Liver (tissue), 9 donors: Measurements from ENCODE around the gene ADAM30. TPM values are rescaled to one million over a fixed set of nuclear protein-coding genes. Genes with fewer than 3 reads are reported as not detected.
"Not testable (repeated sequence)": the region's sequence is repeated elsewhere in the genome, so short reads cannot be mapped to it uniquely, and the experiment has no call there.

Source experiments
- DNase-seq: peaks from one replicate; pipeline ENCODE4 v3.0.0-alpha.2; 2017; ENCODE audit warnings: low spot score
- H3K27ac ChIP-seq, 2 donors: one replicate each; pipeline ENCODE4 v1.7.0; 2013; ENCODE audit warnings: inconsistent platforms in 2 of 2, low read length in 2 of 2, control low read depth in 1 of 2, low read depth in 1 of 2, mild to moderate bottlenecking in 1 of 2
- H3K27me3 ChIP-seq, 4 donors: one replicate each; pipeline versions ENCODE4 v1.6.1 to v1.7.0; 2013; ENCODE audit warnings: low read length in 3 of 4, inconsistent platforms in 1 of 4, mild to moderate bottlenecking in 1 of 4, moderate library complexity in 1 of 4; ENCODE audit not compliant: control insufficient read depth in 4 of 4, insufficient read depth in 4 of 4
- H3K36me3 ChIP-seq, 4 donors: one replicate each; pipeline versions ENCODE4 v1.6.1 to v1.7.0; 2013; ENCODE audit warnings: low read length in 3 of 4, mild to moderate bottlenecking in 3 of 4, low read depth in 1 of 4, moderate library complexity in 1 of 4; ENCODE audit not compliant: control insufficient read depth in 4 of 4, insufficient read depth in 3 of 4
- H3K4me1 ChIP-seq, 4 donors: one replicate each; pipeline versions ENCODE4 v1.6.1 to v1.7.0; 2013; ENCODE audit warnings: low read length in 3 of 4, mild to moderate bottlenecking in 3 of 4, moderate library complexity in 1 of 4; ENCODE audit not compliant: control insufficient read depth in 4 of 4, insufficient read depth in 4 of 4
- H3K4me3 ChIP-seq, 3 donors: one replicate each; pipeline versions ENCODE4 v1.6.1 to v1.7.0; 2013; ENCODE audit warnings: low read length in 3 of 3, control low read depth in 1 of 3, low read depth in 1 of 3, mild to moderate bottlenecking in 1 of 3
- H3K9ac ChIP-seq, 2 donors: one replicate each; pipeline ENCODE4 v1.7.0; 2013; ENCODE audit warnings: low read length in 2 of 2, mild to moderate bottlenecking in 2 of 2, moderate library complexity in 2 of 2, control low read depth in 1 of 2, low read depth in 1 of 2
- H3K9me3 ChIP-seq, 4 donors: one replicate each; pipeline versions ENCODE4 v1.6.1 to v1.7.0; 2013; ENCODE audit warnings: low read length in 3 of 4; ENCODE audit not compliant: control insufficient read depth in 4 of 4
- EGR1 ChIP-seq, 2 donors: IDR thresholded peaks; 2 replicates each; pipeline ENCODE4 v1.6.1; 2016 to 2018; ENCODE audit warnings: antibody characterized with exemption in 2 of 2, low read depth in 2 of 2
- FOXA1 ChIP-seq: IDR thresholded peaks from 2 replicates; pipeline ENCODE4 v1.6.1; 2016; ENCODE audit warnings: antibody characterized with exemption
- FOXA2 ChIP-seq: IDR thresholded peaks from 2 replicates; pipeline ENCODE4 v1.6.1; 2016; ENCODE audit warnings: antibody characterized with exemption
- GABPA ChIP-seq, 2 donors: IDR thresholded peaks in 1 of 2; conservative IDR thresholded peaks in 1 of 2; 2 replicates each; pipeline ENCODE4 v1.6.1; 2016; ENCODE audit warnings: antibody characterized with exemption in 2 of 2, mild to moderate bottlenecking in 1 of 2, moderate library complexity in 1 of 2
- HNF4A ChIP-seq, 2 donors: conservative IDR thresholded peaks; 2 replicates each; pipeline ENCODE4 v1.6.1; 2016; ENCODE audit warnings: antibody characterized with exemption in 2 of 2, mild to moderate bottlenecking in 2 of 2
- HNF4G ChIP-seq: IDR thresholded peaks from 2 replicates; pipeline ENCODE4 v1.6.1; 2016; ENCODE audit warnings: antibody characterized with exemption
- JUND ChIP-seq, 2 donors: IDR thresholded peaks; 2 replicates each; pipeline ENCODE4 v1.6.1; 2016; ENCODE audit warnings: antibody characterized with exemption in 2 of 2
- NR2F2 ChIP-seq: IDR thresholded peaks from 2 replicates; pipeline ENCODE4 v1.6.1; 2016; ENCODE audit warnings: antibody characterized with exemption
- RAD21 ChIP-seq, 2 donors: IDR thresholded peaks; 2 replicates each; pipeline ENCODE4 v1.6.1; 2016; ENCODE audit warnings: antibody characterized with exemption in 2 of 2, mild to moderate bottlenecking in 2 of 2
- RXRA ChIP-seq, 2 donors: IDR thresholded peaks; 2 replicates each; pipeline ENCODE4 v1.6.1; 2017 to 2018; ENCODE audit warnings: antibody characterized with exemption in 2 of 2, mild to moderate bottlenecking in 1 of 2
- SP1 ChIP-seq: IDR thresholded peaks from 2 replicates; pipeline ENCODE4 v1.6.1; 2018; ENCODE audit warnings: antibody characterized with exemption, mild to moderate bottlenecking
- TAF1 ChIP-seq: conservative IDR thresholded peaks from 2 replicates; pipeline ENCODE4 v1.6.1; 2016; ENCODE audit warnings: antibody characterized with exemption, mild to moderate bottlenecking
- YY1 ChIP-seq: IDR thresholded peaks from 2 replicates; pipeline ENCODE4 v1.6.1; 2016; ENCODE audit warnings: antibody characterized with exemption, mild to moderate bottlenecking
- WGBS: extraction: QIAGEN DNeasy Blood & Tissue Kit; methylation state at CpG from one replicate; pipeline ENCODE4 v1.1.7; 2013; 5-methylcytosine and 5-hydroxymethylcytosine counted together
- polyA plus RNA-seq, 2 donors: library from polyadenylated mRNA; stranded (reverse) in 1 of 2; unstranded in 1 of 2; fragments of 200-250 nt in 1 of 2; fragments of >200 nt in 1 of 2; fragmentation: Nextera tagmentation in 1 of 2; extraction: Ambion mirVana in 1 of 2; gene quantifications; one replicate each; pipeline versions ENCODE4 v1.2.1 to v1.2.3, GENCODE V29; 2013 to 2015
- total RNA-seq, 2 donors: library from RNA; depleted of rRNA; stranded (reverse); fragments of >200 nt; gene quantifications; one replicate each; pipeline ENCODE4 v1.2.3, GENCODE V29; 2014
- TF ChIP-seq, protein P1 (sequence below): IDR thresholded peaks from 2 replicates; pipeline ENCODE4 v1.6.1; 2016; ENCODE audit warnings: antibody characterized with exemption
- TF ChIP-seq, protein P2 (sequence below): IDR thresholded peaks from 2 replicates; pipeline ENCODE4 v1.6.1; 2016; ENCODE audit warnings: antibody characterized with exemption, mild to moderate bottlenecking
- TF ChIP-seq, protein P3 (sequence below): fragments of 150-350 bp; IDR thresholded peaks from 2 replicates; pipeline ENCODE4 v1.5.1; 2017; ENCODE audit warnings: improper control_type of control experiment, low read depth, low read length; ENCODE audit not compliant: missing input control
- TF ChIP-seq, protein P4 (sequence below): IDR thresholded peaks from 2 replicates; pipeline ENCODE4 v1.6.1; 2016; ENCODE audit warnings: antibody characterized with exemption
- TF ChIP-seq, protein P5 (sequence below): IDR thresholded peaks from 2 replicates; pipeline ENCODE4 v1.6.1; 2016; ENCODE audit warnings: antibody characterized with exemption
- donor health status: healthy.
- donor health status: healthy.
- donor health status: healthy.
- donor health status: healthy.
- donor health status: healthy.

ADAM30 gene
- total and polyA plus RNA-seq, 4 donors: not detected

DNA sequence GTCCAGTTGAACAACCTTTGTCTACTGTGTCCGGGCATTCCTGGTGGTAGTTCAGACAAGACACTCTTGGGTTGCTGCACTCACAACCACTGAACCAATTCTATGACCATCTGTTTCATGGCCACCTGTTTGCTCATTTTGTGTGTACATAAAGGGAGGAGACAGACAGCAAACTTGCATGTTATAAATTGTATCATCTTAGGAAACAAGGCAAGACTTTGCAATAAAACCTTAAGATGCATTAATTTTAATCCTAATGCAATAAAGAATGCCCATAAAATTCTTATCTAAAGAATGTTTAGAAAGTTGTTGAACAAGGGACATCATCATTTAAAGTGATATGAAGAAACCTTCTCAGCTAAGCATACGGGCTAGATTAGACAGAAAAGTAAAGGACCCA is 34.8 kb downstream of the ADAM30 start:
- WGBS: 87% methylated on average over 2 of the region's 2 CpGs
- no peaks in the 10 kb centered on the region for H3K27me3 ChIP-seq

DNA sequence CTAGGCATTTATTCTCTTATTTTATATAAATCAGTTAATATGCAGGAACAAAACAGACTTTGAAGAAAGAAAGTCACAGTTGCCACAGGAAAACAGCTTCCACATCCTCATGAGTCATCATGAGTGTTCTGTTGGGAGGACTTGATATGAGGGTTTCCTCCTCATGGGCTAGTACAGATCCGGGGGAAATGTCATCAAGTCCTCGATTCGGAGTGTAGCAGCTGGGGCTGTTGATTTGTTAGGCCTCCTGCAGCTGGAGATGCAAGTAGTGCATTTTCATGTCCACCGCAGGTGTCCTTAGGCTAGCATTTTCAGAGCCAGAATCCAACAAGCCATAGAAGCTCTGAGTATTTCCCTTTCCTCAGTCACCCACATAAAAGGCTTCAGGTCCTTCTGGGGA is 36.7 kb downstream of the ADAM30 start:
- Histone ChIP-seq H3K27me3 (no peaks in the 10 kb centered on the region), H3K4me1 (no peaks in the 10 kb centered on the region), H3K9me3 (no peaks in the 10 kb centered on the region), H3K4me3 (no peak overlapping the region), H3K9ac (no peak overlapping the region), H3K27ac (no peak overlapping the region), H3K36me3 (no peaks in the 10 kb centered on the region)
- no peak for DNase-seq
- TF ChIP-seq, protein P1, sequence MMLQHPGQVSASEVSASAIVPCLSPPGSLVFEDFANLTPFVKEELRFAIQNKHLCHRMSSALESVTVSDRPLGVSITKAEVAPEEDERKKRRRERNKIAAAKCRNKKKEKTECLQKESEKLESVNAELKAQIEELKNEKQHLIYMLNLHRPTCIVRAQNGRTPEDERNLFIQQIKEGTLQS: no peak
- TF ChIP-seq RXRA (IDR thresholded peaks at IDR 0.05) (no peak), FOXA1 (no peak), JUND (IDR thresholded peaks at IDR 0.05) (no peak)
- 64% methylated on average over 4 of the region's 4 CpGs for WGBS

More for the DNA sequence above, 34.8 kb downstream of the ADAM30 start:
- no peak overlapping the region for H3K9ac ChIP-seq
- H3K4me1 ChIP-seq: no peaks in the 10 kb centered on the region
- H3K4me3 ChIP-seq: no peak overlapping the region
- H3K27ac ChIP-seq: no peak overlapping the region
- no peak for DNase-seq
- TF ChIP-seq, protein P2, sequence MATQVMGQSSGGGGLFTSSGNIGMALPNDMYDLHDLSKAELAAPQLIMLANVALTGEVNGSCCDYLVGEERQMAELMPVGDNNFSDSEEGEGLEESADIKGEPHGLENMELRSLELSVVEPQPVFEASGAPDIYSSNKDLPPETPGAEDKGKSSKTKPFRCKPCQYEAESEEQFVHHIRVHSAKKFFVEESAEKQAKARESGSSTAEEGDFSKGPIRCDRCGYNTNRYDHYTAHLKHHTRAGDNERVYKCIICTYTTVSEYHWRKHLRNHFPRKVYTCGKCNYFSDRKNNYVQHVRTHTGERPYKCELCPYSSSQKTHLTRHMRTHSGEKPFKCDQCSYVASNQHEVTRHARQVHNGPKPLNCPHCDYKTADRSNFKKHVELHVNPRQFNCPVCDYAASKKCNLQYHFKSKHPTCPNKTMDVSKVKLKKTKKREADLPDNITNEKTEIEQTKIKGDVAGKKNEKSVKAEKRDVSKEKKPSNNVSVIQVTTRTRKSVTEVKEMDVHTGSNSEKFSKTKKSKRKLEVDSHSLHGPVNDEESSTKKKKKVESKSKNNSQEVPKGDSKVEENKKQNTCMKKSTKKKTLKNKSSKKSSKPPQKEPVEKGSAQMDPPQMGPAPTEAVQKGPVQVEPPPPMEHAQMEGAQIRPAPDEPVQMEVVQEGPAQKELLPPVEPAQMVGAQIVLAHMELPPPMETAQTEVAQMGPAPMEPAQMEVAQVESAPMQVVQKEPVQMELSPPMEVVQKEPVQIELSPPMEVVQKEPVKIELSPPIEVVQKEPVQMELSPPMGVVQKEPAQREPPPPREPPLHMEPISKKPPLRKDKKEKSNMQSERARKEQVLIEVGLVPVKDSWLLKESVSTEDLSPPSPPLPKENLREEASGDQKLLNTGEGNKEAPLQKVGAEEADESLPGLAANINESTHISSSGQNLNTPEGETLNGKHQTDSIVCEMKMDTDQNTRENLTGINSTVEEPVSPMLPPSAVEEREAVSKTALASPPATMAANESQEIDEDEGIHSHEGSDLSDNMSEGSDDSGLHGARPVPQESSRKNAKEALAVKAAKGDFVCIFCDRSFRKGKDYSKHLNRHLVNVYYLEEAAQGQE: no peak
- TF ChIP-seq, protein P3, sequence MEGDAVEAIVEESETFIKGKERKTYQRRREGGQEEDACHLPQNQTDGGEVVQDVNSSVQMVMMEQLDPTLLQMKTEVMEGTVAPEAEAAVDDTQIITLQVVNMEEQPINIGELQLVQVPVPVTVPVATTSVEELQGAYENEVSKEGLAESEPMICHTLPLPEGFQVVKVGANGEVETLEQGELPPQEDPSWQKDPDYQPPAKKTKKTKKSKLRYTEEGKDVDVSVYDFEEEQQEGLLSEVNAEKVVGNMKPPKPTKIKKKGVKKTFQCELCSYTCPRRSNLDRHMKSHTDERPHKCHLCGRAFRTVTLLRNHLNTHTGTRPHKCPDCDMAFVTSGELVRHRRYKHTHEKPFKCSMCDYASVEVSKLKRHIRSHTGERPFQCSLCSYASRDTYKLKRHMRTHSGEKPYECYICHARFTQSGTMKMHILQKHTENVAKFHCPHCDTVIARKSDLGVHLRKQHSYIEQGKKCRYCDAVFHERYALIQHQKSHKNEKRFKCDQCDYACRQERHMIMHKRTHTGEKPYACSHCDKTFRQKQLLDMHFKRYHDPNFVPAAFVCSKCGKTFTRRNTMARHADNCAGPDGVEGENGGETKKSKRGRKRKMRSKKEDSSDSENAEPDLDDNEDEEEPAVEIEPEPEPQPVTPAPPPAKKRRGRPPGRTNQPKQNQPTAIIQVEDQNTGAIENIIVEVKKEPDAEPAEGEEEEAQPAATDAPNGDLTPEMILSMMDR: no peak
- TF ChIP-seq NR2F2: no peak
- no peak for TF ChIP-seq RAD21 (IDR thresholded peaks at IDR 0.05)
- TF ChIP-seq GABPA (IDR thresholded peaks at IDR 0.05 in 1 of 2, conservative IDR thresholded peaks at IDR 0.05 in 1 of 2): no peak
- no peak for TF ChIP-seq TAF1
- no peak for TF ChIP-seq SP1
- TF ChIP-seq RXRA (IDR thresholded peaks at IDR 0.05): no peak
- TF ChIP-seq, protein P4, sequence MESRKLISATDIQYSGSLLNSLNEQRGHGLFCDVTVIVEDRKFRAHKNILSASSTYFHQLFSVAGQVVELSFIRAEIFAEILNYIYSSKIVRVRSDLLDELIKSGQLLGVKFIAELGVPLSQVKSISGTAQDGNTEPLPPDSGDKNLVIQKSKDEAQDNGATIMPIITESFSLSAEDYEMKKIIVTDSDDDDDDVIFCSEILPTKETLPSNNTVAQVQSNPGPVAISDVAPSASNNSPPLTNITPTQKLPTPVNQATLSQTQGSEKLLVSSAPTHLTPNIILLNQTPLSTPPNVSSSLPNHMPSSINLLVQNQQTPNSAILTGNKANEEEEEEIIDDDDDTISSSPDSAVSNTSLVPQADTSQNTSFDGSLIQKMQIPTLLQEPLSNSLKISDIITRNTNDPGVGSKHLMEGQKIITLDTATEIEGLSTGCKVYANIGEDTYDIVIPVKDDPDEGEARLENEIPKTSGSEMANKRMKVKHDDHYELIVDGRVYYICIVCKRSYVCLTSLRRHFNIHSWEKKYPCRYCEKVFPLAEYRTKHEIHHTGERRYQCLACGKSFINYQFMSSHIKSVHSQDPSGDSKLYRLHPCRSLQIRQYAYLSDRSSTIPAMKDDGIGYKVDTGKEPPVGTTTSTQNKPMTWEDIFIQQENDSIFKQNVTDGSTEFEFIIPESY: no peak
- TF ChIP-seq YY1: no peak
- no peak for TF ChIP-seq JUND (IDR thresholded peaks at IDR 0.05)
- TF ChIP-seq HNF4A (conservative IDR thresholded peaks at IDR 0.05): no peak
- TF ChIP-seq FOXA1: no peak
- TF ChIP-seq HNF4G: no peak
- no peak for TF ChIP-seq EGR1 (IDR thresholded peaks at IDR 0.05; ENCODE audit: low read depth in 2 of 2)
- TF ChIP-seq, protein P5, sequence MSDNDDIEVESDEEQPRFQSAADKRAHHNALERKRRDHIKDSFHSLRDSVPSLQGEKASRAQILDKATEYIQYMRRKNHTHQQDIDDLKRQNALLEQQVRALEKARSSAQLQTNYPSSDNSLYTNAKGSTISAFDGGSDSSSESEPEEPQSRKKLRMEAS: no peak
- TF ChIP-seq, protein P1: no peak
- TF ChIP-seq FOXA2: no peak
- H3K36me3 ChIP-seq: no peaks in the 10 kb centered on the region
- H3K9me3 ChIP-seq: no peaks in the 10 kb centered on the region

DNA sequence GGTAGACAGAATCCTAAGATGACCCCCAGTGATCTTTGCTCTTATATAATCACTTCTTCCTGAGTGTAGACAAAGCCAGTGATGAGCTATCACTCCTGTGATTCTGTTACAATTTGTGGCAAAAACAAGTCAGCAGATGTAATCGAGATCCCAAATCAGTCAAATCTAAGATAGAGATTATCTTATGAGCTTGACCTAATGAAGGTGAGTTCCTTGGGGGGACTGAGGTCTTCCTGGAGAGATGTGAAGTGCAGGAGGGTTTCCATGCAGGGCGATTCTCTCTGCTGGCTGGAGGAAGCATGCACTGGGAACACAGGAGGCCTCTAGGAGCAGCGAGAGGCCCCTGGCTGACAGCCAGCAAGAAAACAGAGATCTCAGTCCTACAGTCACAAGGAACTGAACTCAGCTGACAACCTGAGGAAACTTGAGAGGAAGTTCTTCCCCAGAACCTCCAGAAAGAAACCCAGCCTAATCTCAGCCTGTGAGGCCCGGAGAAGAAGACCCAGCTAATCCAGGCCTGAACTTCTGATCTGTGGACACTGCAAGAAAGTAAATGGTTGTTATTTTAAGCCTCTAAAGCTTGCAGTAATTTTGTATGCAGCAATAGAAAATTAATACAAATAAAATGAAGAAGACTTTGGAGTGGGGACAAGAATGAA is 37.6 kb downstream of the ADAM30 start:
- DNase-seq, H3K9me3 ChIP-seq, H3K9ac ChIP-seq: not testable (repeated sequence)

More for the DNA sequence above, 37.6 kb downstream of the ADAM30 start:
- 78% methylated on average over 4 of the region's 4 CpGs for WGBS
- H3K27ac ChIP-seq, H3K36me3 ChIP-seq, H3K27me3 ChIP-seq, H3K4me3 ChIP-seq, H3K4me1 ChIP-seq: not testable (repeated sequence)
